Common myeloid progenitor, CD34-positive (primary cell): ENCODE results near the gene ARHGEF4.

Experiments used
- CTCF ChIA-PET: fragments of 350-600 bp; sonication (Branson Sonifier 250); formaldehyde crosslinking; loops from one replicate; lab custom pipeline; 2021; ENCODE audit warnings: antibody characterized with exemption; lab: Charles Lee
- POLR2A ChIA-PET: fragments of 350-600 bp; sonication (Branson Sonifier 250); formaldehyde crosslinking; loops from one replicate; lab custom pipeline; 2021; ENCODE audit warnings: antibody characterized with exemption; lab: Charles Lee
- DNase-seq, 3 donors: peaks; one replicate each; pipeline versions ENCODE4 v3.0.0 to v3.0.0-alpha.2; 2013
- H3K27ac ChIP-seq, 2 experiments: 1 replicate in 1 of 2; 2 replicates in 1 of 2; pipeline ENCODE4 v1.7.0; 2013; ENCODE audit warnings: inconsistent platforms in 2 of 2, low read length in 2 of 2, mild to moderate bottlenecking in 2 of 2, low read depth in 1 of 2, moderate library complexity in 1 of 2; ENCODE audit not compliant: severe bottlenecking in 2 of 2, insufficient read depth in 1 of 2, poor library complexity in 1 of 2
- H3K27me3 ChIP-seq, 5 experiments: replicated peaks in 2 of 5; 1 replicate in 3 of 5; 2 replicates in 2 of 5; pipeline versions ENCODE4 v1.6.1 to v1.7.0; 2013; ENCODE audit warnings: low read length in 4 of 5, mild to moderate bottlenecking in 2 of 5, moderate library complexity in 2 of 5, inconsistent platforms in 1 of 5; ENCODE audit not compliant: insufficient read depth in 5 of 5, control insufficient read depth in 4 of 5
- H3K36me3 ChIP-seq, 4 experiments: 1 replicate in 2 of 4; 2 replicates in 2 of 4; pipeline versions ENCODE4 v1.6.1 to v1.7.0; 2013; ENCODE audit warnings: low read length in 3 of 4, control low read depth in 1 of 4, mild to moderate bottlenecking in 1 of 4; ENCODE audit not compliant: control insufficient read depth in 4 of 4, insufficient read depth in 4 of 4
- H3K4me1 ChIP-seq, 4 experiments: 1 replicate in 3 of 4; 2 replicates in 1 of 4; pipeline versions ENCODE4 v1.6.1 to v1.7.1; 2013; ENCODE audit warnings: low read length in 3 of 4, mild to moderate bottlenecking in 3 of 4, control low read depth in 1 of 4, inconsistent platforms in 1 of 4, moderate library complexity in 1 of 4; ENCODE audit not compliant: control insufficient read depth in 4 of 4, insufficient read depth in 4 of 4; ENCODE audit errors: control extremely low read depth in 1 of 4
- H3K4me3 ChIP-seq, 7 experiments: 1 replicate in 4 of 7; 2 replicates in 3 of 7; pipeline versions ENCODE4 v1.5.1 to v1.7.0; 2013; ENCODE audit warnings: mild to moderate bottlenecking in 7 of 7, low read length in 6 of 7, moderate library complexity in 6 of 7, inconsistent platforms in 2 of 7, low read depth in 2 of 7, control low read depth in 1 of 7; ENCODE audit not compliant: insufficient read depth in 4 of 7, control insufficient read depth in 1 of 7; ENCODE audit errors: extremely low read depth in 1 of 7
- H3K9me3 ChIP-seq, 5 experiments: 1 replicate in 4 of 5; 2 replicates in 1 of 5; pipeline versions ENCODE4 v1.6.1 to v1.7.1; 2013; ENCODE audit warnings: low read length in 4 of 5, mild to moderate bottlenecking in 2 of 5, inconsistent platforms in 1 of 5, low read depth in 1 of 5, moderate library complexity in 1 of 5; ENCODE audit not compliant: control insufficient read depth in 4 of 5, insufficient read depth in 2 of 5; ENCODE audit errors: control extremely low read depth in 1 of 5
- WGBS: methylation state at CpG from one replicate; pipeline ENCODE4 v1.1.5; 2013; ENCODE audit not compliant: insufficient coverage; 5-methylcytosine and 5-hydroxymethylcytosine counted together

Gene ARHGEF4

GRCh38 chr2:130930740-130931659 is 94.3 kb downstream of the ARHGEF4 start:
- peaks cover 0 to 6% (median 0%) of the 10 kb centered on the region in 5 experiments for H3K27me3 ChIP-seq
- peaks cover 0 to 12% (median 5%) of the 10 kb centered on the region in 5 experiments for H3K9me3 ChIP-seq
- no peaks in the 10 kb centered on the region for H3K4me1 ChIP-seq
- POLR2A ChIA-PET: no interaction called here
- WGBS: 98% methylated on average over 11 of the region's 12 CpGs
- no peaks in the 10 kb centered on the region for H3K36me3 ChIP-seq
- no peak overlapping the region for H3K27ac ChIP-seq
- no peak for DNase-seq
- CTCF ChIA-PET: no interaction called here
- no peak overlapping the region for H3K4me3 ChIP-seq

DNA sequence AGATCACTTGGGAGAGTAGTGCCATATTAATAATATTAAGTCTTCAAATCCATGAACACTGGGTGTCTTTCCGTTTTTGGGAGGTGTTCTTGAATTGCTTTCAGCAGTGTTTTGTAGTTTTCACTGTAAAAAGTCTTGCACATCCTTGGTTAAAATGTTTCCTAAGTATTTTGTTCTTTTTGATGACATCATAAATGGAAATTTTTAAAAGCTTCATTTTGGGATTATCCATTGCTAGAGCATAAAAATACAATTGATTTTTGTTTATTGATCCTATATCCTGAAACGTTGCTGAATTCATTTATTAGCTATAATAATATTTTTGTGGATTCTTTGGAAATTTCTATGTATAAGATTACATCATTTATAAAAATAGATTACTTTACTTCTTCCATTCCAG is 96.8 kb downstream of the ARHGEF4 start:
- Histone ChIP-seq H3K36me3 (no peaks in the 10 kb centered on the region), H3K27ac (no peak overlapping the region), H3K27me3 (peaks cover 0 to 6% (median 0%) of the 10 kb centered on the region in 5 experiments), H3K9me3 (peaks cover 0 to 11% (median 4%) of the 10 kb centered on the region in 5 experiments), H3K4me1 (no peaks in the 10 kb centered on the region), H3K4me3 (no peak overlapping the region)
- DNase-seq: no peak
- no CpG with 5 or more reads among the region's 2 CpGs for WGBS
- CTCF ChIA-PET: no interaction called here
- POLR2A ChIA-PET: no interaction called here

GRCh38 chr2:130936451-130936850 is 99.7 kb downstream of the ARHGEF4 start:
- DNase-seq: no peak
- no peak overlapping the region for H3K27ac ChIP-seq
- ChIA-PET POLR2A (no interaction called here), CTCF (no interaction called here)
- no peaks in the 10 kb centered on the region for H3K4me1 ChIP-seq
- H3K4me3 ChIP-seq: no peak overlapping the region
- peaks cover 0 to 3% (median 0%) of the 10 kb centered on the region in 5 experiments for H3K27me3 ChIP-seq
- no peaks in the 10 kb centered on the region for H3K36me3 ChIP-seq
- H3K9me3 ChIP-seq: peaks cover 0 to 17% (median 2%) of the 10 kb centered on the region in 5 experiments

- Histone ChIP-seq H3K4me3 (no peak overlapping the region), H3K9me3 (peaks cover 5 to 35% (median 12%) of the 10 kb centered on the region in 5 experiments), H3K27me3 (peaks cover 0 to 2% (median 0%) of the 10 kb centered on the region in 5 experiments), H3K27ac (no peak overlapping the region), H3K36me3 (no peaks in the 10 kb centered on the region), H3K4me1 (no peaks in the 10 kb centered on the region)
- no peak for DNase-seq
- WGBS: 97% methylated on average over 6 of the region's 6 CpGs
- ChIA-PET POLR2A (no interaction called here), CTCF (interaction anchor here (1.0 kb wide), 1 partner anchor 151 kb away, joined by 3 read pairs; no protein-coding TSS in a partner anchor)
Observed at GRCh38 chr2:130947967-130948366, 111.3 kb downstream of the ARHGEF4 start.

DNA sequence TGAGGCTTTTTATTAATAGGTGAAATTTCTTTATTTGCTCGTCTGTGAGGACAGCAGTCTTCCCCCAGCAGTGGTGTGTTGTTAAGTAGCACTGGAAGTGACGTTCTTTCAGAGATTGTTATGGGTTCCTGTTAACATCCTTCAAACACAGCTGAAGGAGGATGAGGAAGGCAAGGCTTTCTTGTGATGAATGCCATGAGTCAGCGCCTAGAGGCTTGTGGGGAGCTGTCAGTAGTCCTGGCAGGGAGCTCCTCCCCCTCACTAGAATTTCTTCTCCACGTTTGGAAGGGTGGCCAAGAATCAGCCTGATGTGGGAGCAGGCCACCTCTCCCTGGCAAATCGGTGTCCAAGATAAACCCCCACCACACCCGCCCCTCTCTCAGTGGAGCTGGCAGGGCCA is 113.2 kb downstream of the ARHGEF4 start:
- H3K4me3 ChIP-seq: no peak overlapping the region
- DNase-seq: no peak
- no peak overlapping the region for H3K27ac ChIP-seq
- ChIA-PET POLR2A (no interaction called here), CTCF (no interaction called here)
- H3K27me3 ChIP-seq: peaks cover 0 to 2% (median 0%) of the 10 kb centered on the region in 5 experiments
- H3K36me3 ChIP-seq: no peaks in the 10 kb centered on the region
- H3K4me1 ChIP-seq: no peaks in the 10 kb centered on the region
- 60% methylated on average over 2 of the region's 6 CpGs for WGBS
- H3K9me3 ChIP-seq: peaks cover 4 to 21% (median 8%) of the 10 kb centered on the region in 5 experiments

GRCh38 chr2:130951018-130951417 is 114.3 kb downstream of the ARHGEF4 start:
- Histone ChIP-seq H3K36me3 (no peaks in the 10 kb centered on the region), H3K4me1 (no peaks in the 10 kb centered on the region), H3K4me3 (no peak overlapping the region), H3K27ac (no peak overlapping the region), H3K27me3 (peaks cover 0 to 2% (median 0%) of the 10 kb centered on the region in 5 experiments), H3K9me3 (peaks cover 2 to 19% (median 7%) of the 10 kb centered on the region in 5 experiments)
- no peak for DNase-seq
- CTCF ChIA-PET: no interaction called here
- POLR2A ChIA-PET: interaction anchor here (0.6 kb wide), 1 partner anchor 29 kb away, joined by 8 read pairs; no protein-coding TSS in a partner anchor

- H3K27me3 ChIP-seq: peaks cover 0 to 2% (median 0%) of the 10 kb centered on the region in 5 experiments
- ChIA-PET CTCF (interaction anchor here (1.0 kb wide), 1 partner anchor 11 kb away, joined by 3 read pairs; no protein-coding TSS in a partner anchor), POLR2A (no interaction called here)
- DNase-seq: no peak
- peaks cover 0 to 2% (median 0%) of the 10 kb centered on the region in 4 experiments for H3K4me1 ChIP-seq
- no peak overlapping the region for H3K4me3 ChIP-seq
- no peaks in the 10 kb centered on the region for H3K36me3 ChIP-seq
- no peak overlapping the region for H3K27ac ChIP-seq
- no CpG with 5 or more reads among the region's 1 CpG for WGBS
- H3K9me3 ChIP-seq: peaks cover 0 to 13% (median 6%) of the 10 kb centered on the region in 5 experiments
Observed at GRCh38 chr2:130954873-130955272, 118.2 kb downstream of the ARHGEF4 start.
